GM18505 (cell line): Measurements from ENCODE around the gene SLAMF1.
A peak's percentile ranks its signal among the peaks of the same experiment; 100 is the strongest.

Experiments
- ATAC-seq: cut with Tn5 transposase; IDR thresholded peaks from one replicate; pipeline ENCODE4 v1.9.1; 2021; ENCODE audit not compliant: unreplicated experiment
- POLR2A ChIP-seq: IDR thresholded peaks from 4 replicates; pipeline ENCODE4 v1.6.1; 2011; ENCODE audit warnings: borderline replicate concordance; ENCODE audit not compliant: insufficient read depth, insufficient read length; ENCODE audit errors: extremely low read depth

Gene SLAMF1

GRCh38 chr1:160672789-160673695 lies 26.2 kb upstream of the SLAMF1 start:
- no peak for TF ChIP-seq POLR2A
- no peak for ATAC-seq

- no peak for TF ChIP-seq POLR2A
- ATAC-seq, result no peak
Observed at GRCh38 chr1:160671603-160672517, 25.0 kb upstream of the SLAMF1 start.

GRCh38 chr1:160670701-160671100 lies 23.9 kb upstream of the SLAMF1 start:
- no peak for TF ChIP-seq POLR2A
- ATAC-seq, result no peak

DNA sequence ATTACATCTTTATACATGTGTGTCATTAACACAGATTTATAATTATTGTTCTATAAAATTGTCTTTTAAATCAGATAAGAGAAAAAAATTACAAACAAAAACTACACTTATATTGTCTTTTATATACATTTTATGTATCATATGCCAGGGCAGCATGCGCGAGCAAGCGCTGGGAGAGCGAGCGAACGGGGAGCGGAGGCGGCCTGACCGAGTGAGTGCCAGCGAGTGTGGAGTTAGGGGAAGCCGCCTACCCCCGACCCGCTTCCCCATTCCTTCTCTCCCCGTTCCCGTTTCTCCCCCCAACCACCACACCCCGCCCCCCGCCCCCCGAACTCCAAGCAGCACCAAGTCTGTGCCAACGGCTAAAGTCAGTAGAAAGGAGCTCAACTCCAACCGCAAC lies 23.0 kb upstream of the SLAMF1 start:
- ATAC-seq, result no peak
- TF ChIP-seq POLR2A, result no peak

GRCh38 chr1:160669276-160669675 lies 22.4 kb upstream of the SLAMF1 start:
- no peak for TF ChIP-seq POLR2A
- ATAC-seq, result no peak

- TF ChIP-seq POLR2A, result no peak
- ATAC-seq, result no peak
Observed at GRCh38 chr1:160667896-160668295, 21.1 kb upstream of the SLAMF1 start.

DNA sequence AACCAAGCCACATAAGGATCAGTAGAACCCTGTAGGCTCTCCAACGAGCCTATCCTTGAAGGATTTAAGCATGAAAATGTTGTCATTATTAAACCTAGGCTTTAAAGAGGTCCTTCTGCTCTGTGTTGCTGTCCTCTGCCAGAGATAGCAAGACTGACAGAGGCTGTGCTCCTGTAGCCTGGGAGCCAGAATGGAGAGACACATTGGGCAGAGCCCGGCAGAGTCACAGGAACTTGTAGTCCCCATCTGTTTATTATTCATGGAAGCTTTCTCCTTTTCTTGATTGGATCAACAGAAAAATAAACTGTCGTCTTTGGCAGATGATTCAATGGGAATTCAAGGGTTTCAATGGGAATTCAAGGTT lies 19.2 kb upstream of the SLAMF1 start:
- no peak for TF ChIP-seq POLR2A
- no peak for ATAC-seq

- TF ChIP-seq POLR2A, result no peak
- no peak for ATAC-seq
Observed at GRCh38 chr1:160665330-160666078, 18.7 kb upstream of the SLAMF1 start.

GRCh38 chr1:160664573-160665051 lies 17.8 kb upstream of the SLAMF1 start:
- TF ChIP-seq POLR2A, result no peak
- ATAC-seq, result peak; percentile 65

- ATAC-seq, result no peak
Observed at GRCh38 chr1:160662910-160663309, 16.1 kb upstream of the SLAMF1 start.

DNA sequence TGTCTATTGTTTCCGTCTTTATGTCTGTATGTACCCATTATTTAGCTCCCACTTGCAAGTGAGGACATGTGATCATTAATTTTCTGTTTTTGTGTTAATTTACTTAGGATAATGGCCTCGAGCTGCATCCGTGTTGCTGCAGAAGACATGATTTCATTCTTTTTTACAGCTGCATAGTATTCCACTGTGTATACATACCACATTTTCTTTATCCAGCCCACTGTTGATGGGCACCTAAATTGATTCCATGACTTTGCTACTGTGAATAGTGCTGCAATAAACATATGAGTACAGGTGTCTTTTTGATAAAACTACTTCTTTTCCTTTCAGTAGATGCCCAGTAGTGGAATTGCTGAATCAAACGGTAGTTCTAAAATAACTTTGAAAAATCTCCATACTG lies 12.7 kb upstream of the SLAMF1 start:
- ATAC-seq, result no peak
- no peak for TF ChIP-seq POLR2A

More at GRCh38 chr1:160662910-160663309, 16.1 kb upstream of the SLAMF1 start:
- no peak for TF ChIP-seq POLR2A

- ATAC-seq, result no peak
- peak; percentile 50 for TF ChIP-seq POLR2A
Observed at GRCh38 chr1:160658814-160659193, 12.0 kb upstream of the SLAMF1 start.
